PFSK-1 (cell line): ENCODE measurements around the gene IGF2BP2.

Experiments used
- FOXP2 ChIP-seq: optimal IDR thresholded peaks from 2 replicates; pipeline ENCODE3; 2011; ENCODE audit warnings: borderline replicate concordance, control low read depth, inconsistent platforms; ENCODE audit not compliant: insufficient read depth; ENCODE audit errors: extremely low read length, extremely low read depth
- POLR2AphosphoS5 ChIP-seq: IDR thresholded peaks from 2 replicates; pipeline ENCODE4 v1.6.1; 2012; ENCODE audit warnings: low read depth, mild to moderate bottlenecking, control low read depth, low read length, moderate library complexity
- REST ChIP-seq, 2 experiments: IDR thresholded peaks; 2 replicates each; pipeline versions ENCODE4 v1.6.1 to v1.8.0; 2011 to 2012; ENCODE audit warnings: low read depth in 2 of 2, low read length in 2 of 2, control low read depth in 1 of 2, inconsistent platforms in 1 of 2, mild to moderate bottlenecking in 1 of 2, moderate library complexity in 1 of 2; ENCODE audit not compliant: insufficient read depth in 1 of 2
- SIN3A ChIP-seq: IDR thresholded peaks from 2 replicates; pipeline ENCODE4 v1.6.1; 2012; ENCODE audit warnings: mild to moderate bottlenecking, low read length, moderate library complexity, borderline replicate concordance; ENCODE audit not compliant: insufficient read depth
- TAF1 ChIP-seq: IDR thresholded peaks from 2 replicates; pipeline ENCODE4 v1.6.1; 2012; ENCODE audit warnings: low read length, control low read depth, borderline replicate concordance; ENCODE audit not compliant: insufficient read depth

Gene IGF2BP2

GRCh38 chr3:185667574-185667973 lies 157.3 kb downstream of the IGF2BP2 start:
- no peak for TF ChIP-seq REST (IDR thresholded peaks at IDR 0.05; ENCODE audit: insufficient read depth in 1 of 2, low read depth in 2 of 2, low read length in 2 of 2)
- no peak for TF ChIP-seq TAF1
- TF ChIP-seq FOXP2 = no peak
- no peak for TF ChIP-seq POLR2AphosphoS5
- no peak for TF ChIP-seq SIN3A

GRCh38 chr3:185663929-185664328 lies 160.9 kb downstream of the IGF2BP2 start:
- TF ChIP-seq POLR2AphosphoS5 = no peak
- TF ChIP-seq REST (IDR thresholded peaks at IDR 0.05; ENCODE audit: insufficient read depth in 1 of 2, low read depth in 2 of 2, low read length in 2 of 2) = no peak
- TF ChIP-seq SIN3A = no peak
- TF ChIP-seq TAF1 = no peak
- TF ChIP-seq FOXP2 = no peak

- TF ChIP-seq REST (IDR thresholded peaks at IDR 0.05; ENCODE audit: insufficient read depth in 1 of 2, low read depth in 2 of 2, low read length in 2 of 2) (no peak), FOXP2 (no peak), POLR2AphosphoS5 (no peak), TAF1 (no peak), SIN3A (no peak)
Observed at GRCh38 chr3:185661772-185662171, 163.1 kb downstream of the IGF2BP2 start.

- TF ChIP-seq TAF1 = no peak
Observed at GRCh38 chr3:185659942-185660921, 164.6 kb downstream of the IGF2BP2 start.

GRCh38 chr3:185658943-185659342 lies 165.9 kb downstream of the IGF2BP2 start:
- no peak for TF ChIP-seq REST (IDR thresholded peaks at IDR 0.05; ENCODE audit: insufficient read depth in 1 of 2, low read depth in 2 of 2, low read length in 2 of 2)
- no peak for TF ChIP-seq POLR2AphosphoS5
- no peak for TF ChIP-seq TAF1
- no peak for TF ChIP-seq SIN3A
- TF ChIP-seq FOXP2 = no peak
